NCI-H82 treated with DMSO at 0.1 percent for 48 hours (cell line): Measurements from ENCODE around the gene SLC6A3.
"Not testable (repeated sequence)": the region's sequence is repeated elsewhere in the genome, so short reads cannot be mapped to it uniquely, and the experiment has no call there.

ENCODE experiments used
- DNase-seq: peaks from one replicate; lab custom pipeline; 2025; ENCODE audit not compliant: unreplicated experiment; lab: John Stamatoyannopoulos, UW

SLC6A3 gene

GRCh38 chr5:1422522-1422921 is 22.7 kb downstream of the SLC6A3 start:
- DNase-seq, result not testable (repeated sequence)

- DNase-seq, result no peak
These were observed 23.5 kb downstream of the SLC6A3 start for GRCh38 chr5:1421521-1422341.

- DNase-seq, result no peak
These were observed 24.7 kb downstream of the SLC6A3 start for GRCh38 chr5:1420211-1421195.

- no peak for DNase-seq
These were observed 25.6 kb downstream of the SLC6A3 start for GRCh38 chr5:1419476-1420210.

- DNase-seq, result no peak
These were observed 26.3 kb downstream of the SLC6A3 start for GRCh38 chr5:1418921-1419280.

GRCh38 chr5:1418238-1418920 is 26.9 kb downstream of the SLC6A3 start:
- no peak for DNase-seq

GRCh38 chr5:1417586-1418225 is 27.5 kb downstream of the SLC6A3 start:
- no peak for DNase-seq

GRCh38 chr5:1416856-1417469 is 28.3 kb downstream of the SLC6A3 start:
- no peak for DNase-seq

- no peak for DNase-seq
These were observed 29.4 kb downstream of the SLC6A3 start for GRCh38 chr5:1415626-1416360.

- no peak for DNase-seq
These were observed 30.2 kb downstream of the SLC6A3 start for GRCh38 chr5:1415059-1415425.

- DNase-seq, result no peak
These were observed 30.8 kb downstream of the SLC6A3 start for GRCh38 chr5:1414311-1415058.

GRCh38 chr5:1413611-1414241 is 31.5 kb downstream of the SLC6A3 start:
- no peak for DNase-seq

GRCh38 chr5:1413211-1413610 is 32.0 kb downstream of the SLC6A3 start:
- DNase-seq, result no peak

- DNase-seq, result no peak
These were observed 32.6 kb downstream of the SLC6A3 start for GRCh38 chr5:1412621-1413020.

- no peak for DNase-seq
These were observed 33.1 kb downstream of the SLC6A3 start for GRCh38 chr5:1412163-1412562.

GRCh38 chr5:1411099-1411498 is 34.1 kb downstream of the SLC6A3 start:
- no peak for DNase-seq

GRCh38 chr5:1410156-1411014 is 34.9 kb downstream of the SLC6A3 start:
- no peak for DNase-seq
